GM21723 (cell line): Measurements from ENCODE around the gene ASPG.

Source experiments
- ATAC-seq: cut with Tn5 transposase; IDR thresholded peaks from one replicate; pipeline ENCODE4 v1.9.1; 2021; ENCODE audit warnings: mild to moderate bottlenecking, moderate library complexity; ENCODE audit not compliant: unreplicated experiment

The ASPG gene

GRCh38 chr14:104075530-104076151, 9.9 kb upstream of the ASPG start:
- no peak for ATAC-seq

DNA sequence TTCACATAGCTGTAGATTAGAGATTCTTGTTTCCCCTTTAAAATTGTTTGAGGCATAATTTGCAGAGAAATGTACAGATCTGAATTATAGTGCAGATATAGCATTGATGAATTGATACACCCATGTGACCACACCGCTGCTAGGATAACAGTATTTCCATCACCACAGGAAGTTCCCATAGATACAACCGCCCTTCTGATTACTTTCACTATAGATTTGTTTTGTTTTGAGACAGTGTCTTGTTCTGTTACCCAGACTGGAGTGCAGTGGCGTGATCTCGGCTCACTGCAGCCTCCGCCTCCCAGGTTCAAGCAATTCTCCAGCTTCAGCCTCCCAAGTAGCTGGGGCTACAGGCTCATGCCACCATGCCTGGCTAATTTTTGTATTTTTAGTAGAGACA, 8.8 kb upstream of the ASPG start:
- no peak for ATAC-seq

DNA sequence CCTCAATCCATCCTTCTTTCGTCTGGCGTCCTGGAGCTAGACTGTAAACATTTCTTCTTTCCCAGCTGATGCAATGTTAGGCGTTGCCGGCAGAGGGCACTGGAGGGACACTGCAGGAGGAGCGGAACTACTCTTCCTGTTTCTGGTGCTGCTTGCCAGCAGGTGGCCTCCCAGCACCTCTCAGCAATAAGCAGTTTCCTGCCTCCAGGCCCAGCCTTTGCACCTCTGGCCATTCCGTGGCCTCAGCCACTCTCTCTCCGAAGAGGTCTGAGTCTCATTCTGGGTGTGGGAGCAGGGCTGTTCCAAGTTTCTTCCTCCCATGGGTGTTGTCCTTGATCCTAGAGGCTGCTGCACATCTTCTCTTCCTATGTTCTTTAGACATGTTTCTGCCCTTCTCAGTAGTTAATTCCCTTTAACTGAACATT, 7.5 kb upstream of the ASPG start:
- ATAC-seq, result peak; percentile 93

DNA sequence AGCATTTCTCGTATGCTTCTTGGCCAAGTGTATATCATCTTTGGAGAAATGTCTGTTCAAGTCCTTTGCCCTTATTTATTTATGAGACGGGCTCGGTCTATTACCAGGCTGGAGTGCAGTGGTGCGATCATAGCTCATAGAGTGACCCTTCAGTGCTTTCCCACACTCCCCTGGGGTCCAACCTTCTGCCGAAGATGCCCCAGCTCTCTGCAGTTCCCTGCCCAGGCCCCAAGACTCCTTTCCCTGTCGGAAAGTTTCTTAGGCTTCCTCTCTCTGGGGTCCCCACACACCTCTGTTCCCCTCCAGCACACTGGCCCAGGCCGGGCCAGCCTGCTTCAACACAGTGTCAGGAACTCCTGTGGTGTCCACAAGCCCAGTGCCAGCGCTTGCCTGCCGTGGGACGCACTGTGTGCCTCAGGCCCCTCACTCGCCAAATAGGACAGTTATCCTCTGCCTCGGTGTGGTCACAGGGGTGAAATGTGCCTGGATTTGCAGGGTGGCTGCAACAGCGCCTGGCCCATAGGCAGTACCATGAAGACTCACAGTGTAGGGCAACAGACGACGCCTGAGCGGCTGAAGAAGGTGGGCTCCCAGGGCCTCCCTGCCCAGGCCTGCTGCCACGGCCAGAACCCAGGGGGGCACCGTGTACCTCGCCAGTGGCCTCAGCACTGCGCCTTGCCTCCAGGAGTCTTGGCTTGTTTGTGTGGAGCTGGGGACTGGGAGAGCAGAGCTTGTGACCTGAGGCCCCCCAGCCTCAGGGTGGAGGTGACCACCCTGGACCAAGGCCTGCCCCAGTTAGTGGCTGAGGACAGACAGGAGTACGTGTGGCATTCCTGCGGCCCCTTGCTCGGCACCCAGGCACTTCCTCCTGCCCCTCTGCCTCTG, 4.9 kb upstream of the ASPG start:
- no peak for ATAC-seq

- ATAC-seq, result no peak
Measured at GRCh38 chr14:104081261-104081835, 4.2 kb upstream of the ASPG start.

DNA sequence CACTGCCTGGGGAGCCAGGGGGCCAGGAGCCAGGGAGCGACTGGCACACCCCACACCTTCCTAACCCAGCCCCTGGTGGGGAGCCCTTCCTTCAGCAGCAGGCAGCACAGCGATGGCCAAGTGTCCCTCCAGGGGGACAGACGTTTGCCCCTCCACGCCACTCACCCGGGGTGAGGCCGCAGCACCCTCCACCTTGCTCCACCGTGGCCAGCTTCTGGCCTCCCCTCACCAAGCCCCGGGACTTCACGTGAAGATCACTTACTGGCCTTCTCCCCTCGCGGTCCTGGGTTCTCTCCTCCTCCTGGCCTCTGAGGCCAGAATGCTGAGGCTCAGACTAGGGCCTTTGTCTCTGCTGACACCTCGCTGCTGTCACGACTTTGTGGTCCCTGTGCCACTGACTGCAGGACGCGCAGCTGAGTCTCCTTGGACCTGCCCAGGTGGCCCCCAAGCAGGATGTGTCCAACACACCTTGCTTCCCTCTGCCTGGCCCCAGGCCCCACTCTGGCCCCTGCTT, 3.5 kb upstream of the ASPG start:
- ATAC-seq, result no peak

- no peak for ATAC-seq
Measured at GRCh38 chr14:104082807-104083206, 2.7 kb upstream of the ASPG start.

GRCh38 chr14:104084251-104085002, 1.1 kb upstream of the ASPG start:
- ATAC-seq, result no peak

DNA sequence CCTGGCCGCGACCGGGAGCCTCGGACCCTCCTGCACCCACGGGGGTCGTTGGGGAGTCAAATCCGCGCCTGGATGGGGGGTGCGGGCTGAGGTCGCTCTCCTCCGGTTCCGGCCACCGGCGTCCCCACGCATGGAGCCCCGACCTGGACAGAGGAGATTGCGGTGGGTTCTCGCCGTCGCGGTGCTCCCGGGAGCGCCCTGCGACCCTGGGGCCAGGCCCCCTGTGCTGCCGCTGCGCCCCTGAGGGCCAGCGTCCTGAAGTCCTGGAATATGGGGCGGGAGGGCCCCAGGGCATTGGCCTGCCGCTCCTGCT, 345 bp downstream of the ASPG start:
- no peak for ATAC-seq

DNA sequence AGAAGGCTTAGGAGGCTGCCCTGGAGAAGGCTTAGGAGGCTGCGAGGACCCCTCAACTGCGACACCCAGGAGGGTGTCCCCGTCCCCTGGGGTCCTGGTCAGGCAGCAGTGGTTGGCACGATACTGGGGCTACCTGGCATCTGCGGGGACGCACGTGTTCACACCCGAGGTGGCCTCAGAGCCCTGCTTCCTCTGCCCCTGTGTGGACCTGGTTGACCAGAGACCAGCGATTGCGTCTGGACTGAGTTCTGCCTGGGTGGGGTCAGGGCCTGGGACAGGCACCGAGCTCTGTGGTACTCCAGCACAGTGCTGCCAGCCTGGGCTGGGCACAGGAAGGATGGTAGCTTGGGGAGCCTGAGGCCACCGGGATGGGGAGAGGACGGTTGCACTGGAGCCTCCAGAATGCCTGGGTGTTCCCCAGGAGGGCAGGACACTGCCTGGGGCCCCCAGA, 735 bp downstream of the ASPG start:
- ATAC-seq, result no peak

DNA sequence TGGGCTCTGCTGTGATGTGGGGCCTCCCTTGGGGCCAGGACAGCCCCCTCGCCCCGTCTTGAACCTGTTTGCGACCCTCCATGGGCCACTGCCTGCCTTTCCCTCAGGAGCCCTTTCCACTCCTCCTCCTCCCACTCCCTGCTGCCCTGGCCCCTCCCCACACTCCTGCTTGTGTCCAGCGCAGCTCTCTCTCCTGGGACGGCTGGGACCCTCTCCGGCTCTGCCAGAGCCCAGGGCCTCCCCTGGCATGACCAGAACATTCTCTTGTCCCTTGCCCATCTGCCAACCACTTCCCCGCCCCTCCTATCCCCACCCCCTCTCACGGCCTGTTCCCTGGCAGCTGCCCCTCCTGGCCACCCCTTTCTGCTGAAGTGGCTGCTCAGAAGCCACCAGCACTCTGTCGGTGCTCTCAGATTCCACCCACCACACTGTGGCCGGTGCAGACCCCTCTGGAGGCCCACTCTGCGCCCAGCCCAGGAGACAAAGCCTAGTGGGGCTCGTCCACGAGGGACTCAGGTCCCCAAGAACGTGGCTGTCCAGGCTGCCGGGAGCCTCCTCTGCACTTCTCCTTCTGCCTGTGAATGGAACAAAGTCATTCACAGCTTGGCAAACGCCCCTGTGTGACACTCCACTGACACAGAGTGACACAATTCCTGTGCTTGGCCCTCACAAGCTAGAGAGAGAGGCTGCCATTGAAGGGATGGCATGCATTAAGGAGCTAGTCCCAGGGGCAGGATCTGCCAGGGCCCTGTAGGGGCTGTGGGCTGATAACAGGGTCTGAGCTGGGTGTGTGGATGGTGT, 1.4 kb downstream of the ASPG start:
- ATAC-seq, result no peak

DNA sequence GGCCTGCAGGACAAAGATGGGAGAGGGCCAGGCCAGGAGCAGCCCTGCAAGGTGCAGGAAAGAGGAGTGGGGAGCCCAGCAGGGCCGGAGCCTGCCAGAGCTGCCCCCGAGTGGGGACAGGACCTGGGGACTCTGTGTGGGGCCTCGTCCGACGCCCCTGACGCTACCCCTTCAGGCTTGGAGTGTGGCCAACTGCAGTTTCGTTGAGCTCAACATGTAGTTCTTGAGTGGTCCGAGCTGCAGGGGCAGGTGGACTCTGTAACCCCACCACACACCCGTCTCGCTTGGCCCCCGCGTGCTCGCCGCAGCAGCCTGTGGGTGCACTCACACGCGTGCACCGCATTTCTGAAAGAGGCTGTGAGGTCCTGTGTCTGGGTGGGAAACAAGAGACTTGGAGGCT, 2.0 kb downstream of the ASPG start:
- ATAC-seq, result no peak

DNA sequence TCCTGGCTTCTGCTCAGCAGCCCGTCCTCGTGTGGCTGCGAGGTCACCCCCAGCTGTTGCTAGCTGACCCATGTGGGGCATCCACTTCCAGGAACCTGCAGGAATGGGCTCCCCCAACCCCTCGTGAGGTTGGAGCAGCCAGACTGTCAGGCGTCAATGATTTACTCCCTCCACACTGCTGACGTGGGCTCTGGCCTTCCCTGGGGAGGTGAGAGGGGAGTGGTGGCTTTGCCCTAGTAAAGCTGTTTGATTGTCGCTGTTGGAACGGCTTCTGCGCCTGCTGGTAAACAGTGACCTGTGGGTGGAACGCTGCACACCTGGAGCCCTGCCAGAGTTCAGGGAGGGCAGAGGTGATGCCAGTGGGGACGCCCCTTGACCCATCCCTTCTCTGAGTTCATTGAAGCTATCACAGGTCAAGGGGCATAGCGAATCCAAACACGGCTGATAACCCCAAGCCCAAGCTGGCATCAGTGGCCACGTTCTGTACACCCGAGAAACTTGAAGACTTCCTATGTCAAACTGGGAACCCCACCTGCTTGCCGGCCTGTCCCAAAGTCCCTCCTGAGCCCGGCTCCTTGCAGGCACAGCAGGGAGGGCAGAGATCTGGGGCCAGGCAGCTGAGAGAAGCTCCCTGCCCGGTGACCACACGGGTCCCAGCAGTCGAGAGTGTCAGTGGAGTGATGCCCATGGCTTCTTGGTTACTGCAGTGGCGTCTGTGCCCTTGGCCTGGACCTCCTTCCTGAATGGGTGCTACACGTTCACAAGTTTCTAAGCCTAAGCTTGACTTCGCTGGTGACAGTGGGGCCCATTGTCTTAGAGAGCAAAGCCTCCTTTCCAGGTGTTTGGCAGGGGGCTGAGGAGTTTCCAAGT, 2.7 kb downstream of the ASPG start:
- no peak for ATAC-seq

DNA sequence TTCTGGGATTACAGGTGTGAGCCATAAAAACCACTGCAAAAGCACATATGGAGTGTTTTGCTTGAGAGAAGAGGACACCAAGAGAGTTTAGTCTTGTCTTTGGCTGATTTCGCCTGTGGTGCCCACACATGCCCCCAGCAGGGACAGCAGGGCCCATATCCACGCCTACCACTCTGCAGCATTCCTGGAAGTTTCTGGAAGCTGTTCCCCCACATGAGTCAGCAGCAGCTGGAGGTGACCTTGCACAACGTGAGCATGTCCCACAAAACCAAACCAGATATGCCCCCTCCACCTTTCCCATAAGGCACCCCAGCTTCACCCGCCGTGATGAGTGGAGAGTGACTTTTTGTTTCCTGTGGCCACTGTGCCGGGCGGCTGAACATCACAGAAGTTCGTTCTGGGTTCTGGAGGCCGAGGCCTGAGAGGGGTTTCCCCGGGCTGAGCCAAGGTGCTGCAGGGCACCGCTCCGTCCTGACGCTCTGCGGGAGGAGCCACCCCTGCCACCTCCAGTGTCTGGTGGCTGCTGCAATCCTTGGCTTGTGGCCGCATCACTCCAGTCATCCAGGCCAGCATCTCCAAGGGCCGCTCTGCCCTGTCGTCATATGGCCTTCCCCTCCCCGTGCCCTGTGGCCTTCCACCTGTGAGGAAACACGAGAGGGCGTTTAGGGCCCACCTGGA, 4.7 kb downstream of the ASPG start:
- ATAC-seq, result no peak

DNA sequence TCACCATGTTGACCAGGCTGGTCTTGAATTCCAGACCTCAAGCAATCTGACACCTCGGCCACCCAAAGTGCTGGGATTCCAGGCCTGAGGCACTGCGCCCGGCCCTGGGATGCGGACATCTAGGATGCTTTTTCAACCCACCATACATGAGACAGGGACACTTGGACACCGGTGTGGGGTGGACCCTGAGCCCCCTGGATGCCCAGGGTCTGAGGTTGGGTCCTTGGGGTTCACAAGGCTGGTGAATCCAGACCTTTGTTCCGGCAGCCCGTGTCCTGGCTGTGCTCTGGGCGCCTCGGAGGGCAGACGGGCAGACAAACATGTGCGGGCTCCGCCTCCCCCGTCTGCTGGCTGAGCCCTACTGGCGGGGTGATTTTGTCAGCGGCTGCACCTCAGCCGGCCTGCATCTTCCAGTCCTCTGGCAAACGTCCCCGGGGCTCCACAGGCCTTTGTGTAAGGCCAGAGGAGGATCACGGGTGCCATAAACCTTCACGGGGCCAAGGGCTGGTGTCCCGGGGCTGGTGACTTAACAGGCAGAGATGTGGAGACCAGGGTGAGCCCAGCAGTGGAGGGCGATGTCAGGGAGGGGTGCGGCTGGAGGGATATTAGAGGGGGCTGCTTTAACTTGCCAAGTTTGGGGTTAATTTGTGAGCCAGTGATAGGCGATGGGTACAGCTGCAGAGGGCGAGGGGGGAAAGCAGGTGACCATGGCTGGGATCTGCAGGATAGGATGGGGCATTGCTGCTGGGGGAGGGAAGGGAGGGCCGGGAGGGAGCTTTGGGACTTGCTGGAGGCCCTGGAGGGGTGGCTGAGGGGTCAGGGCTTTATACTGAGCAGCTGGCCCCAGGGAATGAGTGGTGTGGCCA, 5.8 kb downstream of the ASPG start:
- no peak for ATAC-seq

GRCh38 chr14:104091927-104092771, 6.6 kb downstream of the ASPG start:
- ATAC-seq, result no peak

DNA sequence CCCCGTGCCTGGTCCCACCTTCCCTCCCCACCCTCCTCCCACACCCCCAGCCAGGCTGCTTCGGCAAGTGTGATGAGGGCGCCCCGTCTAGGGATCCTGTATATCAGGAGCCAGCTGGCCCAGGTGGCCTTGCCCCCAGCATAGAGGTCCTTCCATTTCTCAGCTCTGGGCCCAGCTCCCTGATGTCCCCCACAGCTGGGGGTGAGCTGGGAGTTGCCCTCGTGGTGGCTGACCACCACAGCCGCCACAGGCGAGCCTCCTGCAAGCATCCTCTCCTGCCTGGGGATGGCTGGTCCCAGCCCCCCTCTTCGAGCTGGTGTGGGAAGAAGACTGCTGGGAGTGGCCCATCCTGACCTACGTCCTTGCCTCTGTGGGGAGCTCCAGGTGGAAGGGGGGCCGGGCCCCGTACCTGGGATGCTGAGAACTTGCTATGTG, 7.4 kb downstream of the ASPG start:
- ATAC-seq, result no peak
